ENCODE measurements around the gene WDR59.

DNA sequence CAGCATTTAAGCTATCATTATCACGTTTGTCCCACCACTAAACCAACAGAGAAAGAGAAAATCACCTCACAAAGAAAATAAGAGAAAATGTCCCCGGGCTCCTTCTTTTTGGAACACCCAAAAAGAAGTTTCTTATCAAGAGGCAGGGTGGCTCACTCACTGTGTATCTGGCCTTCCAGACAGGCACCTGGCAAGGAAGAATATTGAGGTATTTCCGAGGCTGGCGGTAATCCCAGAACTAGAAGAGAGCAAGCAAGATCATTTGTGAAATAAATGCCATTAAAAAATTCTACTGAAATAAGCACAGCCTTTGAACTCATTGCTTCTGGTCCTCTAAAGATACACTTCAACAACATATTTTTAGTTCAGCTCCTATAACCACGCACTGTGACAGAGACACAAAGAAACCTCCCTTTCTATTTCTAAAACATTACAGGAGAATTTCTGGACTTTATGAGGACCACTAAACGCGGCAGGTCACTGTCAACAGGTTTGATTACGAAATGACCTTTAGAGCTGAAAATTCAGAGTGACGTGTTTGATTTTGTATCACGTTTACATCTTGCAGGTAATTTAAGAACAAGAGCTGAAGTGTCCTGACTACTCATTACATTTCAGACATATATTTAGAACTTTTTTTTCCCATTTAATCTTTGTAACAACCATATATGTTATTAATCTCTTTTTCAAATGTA is 61.0 kb downstream of the WDR59 start:
- TF ChIP-seq POLR2A (IDR thresholded peaks at IDR 0.05), result no peak
- no peak for TF ChIP-seq POLR2AphosphoS5 (IDR thresholded peaks at IDR 0.05)
- TF ChIP-seq, protein P1, sequence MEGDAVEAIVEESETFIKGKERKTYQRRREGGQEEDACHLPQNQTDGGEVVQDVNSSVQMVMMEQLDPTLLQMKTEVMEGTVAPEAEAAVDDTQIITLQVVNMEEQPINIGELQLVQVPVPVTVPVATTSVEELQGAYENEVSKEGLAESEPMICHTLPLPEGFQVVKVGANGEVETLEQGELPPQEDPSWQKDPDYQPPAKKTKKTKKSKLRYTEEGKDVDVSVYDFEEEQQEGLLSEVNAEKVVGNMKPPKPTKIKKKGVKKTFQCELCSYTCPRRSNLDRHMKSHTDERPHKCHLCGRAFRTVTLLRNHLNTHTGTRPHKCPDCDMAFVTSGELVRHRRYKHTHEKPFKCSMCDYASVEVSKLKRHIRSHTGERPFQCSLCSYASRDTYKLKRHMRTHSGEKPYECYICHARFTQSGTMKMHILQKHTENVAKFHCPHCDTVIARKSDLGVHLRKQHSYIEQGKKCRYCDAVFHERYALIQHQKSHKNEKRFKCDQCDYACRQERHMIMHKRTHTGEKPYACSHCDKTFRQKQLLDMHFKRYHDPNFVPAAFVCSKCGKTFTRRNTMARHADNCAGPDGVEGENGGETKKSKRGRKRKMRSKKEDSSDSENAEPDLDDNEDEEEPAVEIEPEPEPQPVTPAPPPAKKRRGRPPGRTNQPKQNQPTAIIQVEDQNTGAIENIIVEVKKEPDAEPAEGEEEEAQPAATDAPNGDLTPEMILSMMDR (IDR thresholded peaks at IDR 0.05), result no peak
